Left ventricle myocardium inferior (tissue), 1 donor: ENCODE measurements around the gene EIPR1. TPM values are rescaled to one million over a fixed set of nuclear protein-coding genes. Genes with fewer than 3 reads are reported as not detected.

ENCODE experiments used
- DNase-seq: peaks from one replicate; pipeline ENCODE4 v3.0.0-alpha.2; 2020
- H3K27ac ChIP-seq: fragments of 200-600 bp; replicated peaks from 2 replicates; pipeline ENCODE4 v1.8.0; 2021
- H3K27me3 ChIP-seq: fragments of 200-600 bp; 2 replicates; pipeline ENCODE4 v1.8.0; 2021; ENCODE audit warnings: low read depth
- H3K36me3 ChIP-seq: fragments of 200-600 bp; 2 replicates; pipeline ENCODE4 v1.8.0; 2021
- H3K4me1 ChIP-seq: fragments of 200-600 bp; 2 replicates; pipeline ENCODE4 v1.8.0; 2021
- H3K4me3 ChIP-seq: fragments of 200-600 bp; 2 replicates; pipeline ENCODE4 v1.8.0; 2021; ENCODE audit warnings: mild to moderate bottlenecking, moderate library complexity
- H3K9me3 ChIP-seq: fragments of 200-600 bp; replicated peaks from 2 replicates; pipeline ENCODE4 v1.8.0; 2021
- CTCF ChIP-seq: fragments of 200-600 bp; IDR thresholded peaks from 2 replicates; pipeline ENCODE4 v1.8.0; 2021; ENCODE audit warnings: antibody characterized with exemption, mild to moderate bottlenecking, borderline replicate concordance
- intact Hi-C: fragments of 100-400 bp; cut with micrococcal nuclease; formaldehyde crosslinking; loops from one replicate; pipeline ENCODE4 v1.11.0; 2022
- total RNA-seq: library from RNA; stranded (reverse); fragmentation: NEBNext Ultra II Directional; extraction: Animal tissue kit (Norgen Biotek cat#: 25700); gene quantifications from one replicate; pipeline ENCODE4 v1.2.1, GENCODE V29; 2021
- donor health status: DM: no; HTN: yes; CAD: no; lungs with severe emphysema.

Gene EIPR1
- total RNA-seq, 1 donor from 2014 or later, result 12.2 TPM

DNA sequence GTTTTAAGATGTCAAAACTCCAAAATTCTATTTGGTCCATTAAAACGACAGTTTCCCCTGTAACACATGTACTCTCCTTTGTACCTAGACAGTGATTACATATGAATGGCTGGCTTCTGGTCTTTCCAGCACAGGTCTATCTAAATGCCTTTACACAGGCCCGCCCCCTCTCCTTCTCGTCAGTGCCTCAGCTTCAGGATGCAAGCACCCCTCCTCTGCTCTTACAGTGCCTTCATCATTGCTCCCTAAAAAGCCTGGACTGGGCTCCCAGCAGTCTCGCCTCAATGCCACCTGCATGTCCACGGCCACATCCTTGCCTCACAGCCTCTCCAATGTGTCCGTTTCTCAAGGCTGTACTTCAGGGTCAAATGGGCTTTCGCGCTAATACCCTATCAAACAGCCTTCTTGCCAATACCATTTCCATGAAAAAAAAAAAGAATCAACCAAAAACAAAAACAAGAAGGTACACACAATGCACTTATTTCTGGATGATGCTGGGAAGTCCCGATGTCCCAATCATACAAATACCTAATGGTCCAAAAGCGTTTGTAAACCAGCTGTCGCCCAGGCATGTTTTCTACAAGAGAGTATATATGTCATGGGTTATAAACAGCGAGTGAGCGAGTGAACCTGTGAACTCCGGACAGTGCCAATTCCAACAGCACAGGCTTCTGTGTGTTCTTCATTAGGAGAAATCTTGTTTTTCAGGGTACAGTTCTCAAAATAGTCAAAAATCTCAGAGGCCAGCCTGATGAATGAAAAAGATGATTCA, 77.2 kb downstream of the EIPR1 start:
- Histone ChIP-seq H3K9me3 (no peaks in the 10 kb centered on the region), H3K4me3 (no peak overlapping the region), H3K27ac (no peak overlapping the region), H3K4me1 (peaks cover 8% of the 10 kb centered on the region), H3K36me3 (no peaks in the 10 kb centered on the region), H3K27me3 (no peaks in the 10 kb centered on the region)
- intact Hi-C loops, result no loop called here
- TF ChIP-seq CTCF, result no peak
- DNase-seq, result no peak

DNA sequence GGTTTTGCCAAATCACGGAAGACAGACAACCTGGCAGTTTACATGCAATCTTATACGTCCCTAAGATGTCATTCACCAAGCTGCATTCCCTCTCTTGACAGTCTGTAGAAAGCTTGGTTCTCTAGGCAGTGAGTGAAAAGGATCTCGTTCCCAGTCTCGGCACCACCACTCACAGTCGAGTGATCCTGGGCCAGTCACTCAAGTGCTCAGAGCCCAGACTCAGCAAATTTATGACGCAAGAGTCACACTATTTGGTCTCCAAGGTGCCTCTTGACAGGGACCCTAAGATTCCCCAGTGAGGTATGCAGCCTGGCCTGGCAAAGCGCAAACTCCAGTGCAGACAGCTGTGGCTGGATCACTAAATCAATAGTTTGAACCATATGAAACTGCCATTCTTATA, 77.9 kb downstream of the EIPR1 start:
- Histone ChIP-seq H3K4me1 (peaks cover 8% of the 10 kb centered on the region), H3K27ac (no peak overlapping the region), H3K4me3 (no peak overlapping the region), H3K27me3 (no peaks in the 10 kb centered on the region), H3K9me3 (no peaks in the 10 kb centered on the region), H3K36me3 (no peaks in the 10 kb centered on the region)
- DNase-seq, result no peak
- intact Hi-C loops, result loop anchor here (10.0 kb wide), 1 partner anchor 295 kb away; no protein-coding TSS in a partner anchor
- no peak for TF ChIP-seq CTCF

GRCh38 chr2:3299130-3299529, 78.5 kb downstream of the EIPR1 start:
- Histone ChIP-seq H3K9me3 (no peaks in the 10 kb centered on the region), H3K4me1 (peaks cover 8% of the 10 kb centered on the region), H3K36me3 (no peaks in the 10 kb centered on the region), H3K27ac (no peak overlapping the region), H3K27me3 (no peaks in the 10 kb centered on the region), H3K4me3 (no peak overlapping the region)
- intact Hi-C loops, result loop anchor here (10.0 kb wide), 1 partner anchor 294 kb away; no protein-coding TSS in a partner anchor
- no peak for TF ChIP-seq CTCF
- no peak for DNase-seq

- H3K36me3 ChIP-seq, result no peaks in the 10 kb centered on the region
- H3K27ac ChIP-seq, result no peak overlapping the region
- TF ChIP-seq CTCF, result no peak
- intact Hi-C loops, result loop anchor here (10.0 kb wide), 1 partner anchor 293 kb away; no protein-coding TSS in a partner anchor
- H3K4me1 ChIP-seq, result peaks cover 4% of the 10 kb centered on the region
- DNase-seq, result no peak
- H3K4me3 ChIP-seq, result no peak overlapping the region
- no peaks in the 10 kb centered on the region for H3K27me3 ChIP-seq
- H3K9me3 ChIP-seq, result no peaks in the 10 kb centered on the region
These were observed 79.4 kb downstream of the EIPR1 start for GRCh38 chr2:3298191-3298590.

- Histone ChIP-seq H3K4me1 (no peaks in the 10 kb centered on the region), H3K9me3 (no peaks in the 10 kb centered on the region), H3K36me3 (no peaks in the 10 kb centered on the region), H3K27me3 (no peaks in the 10 kb centered on the region), H3K27ac (no peak overlapping the region), H3K4me3 (no peak overlapping the region)
- intact Hi-C loops, result loop anchor here (10.0 kb wide), 1 partner anchor 293 kb away; no protein-coding TSS in a partner anchor
- no peak for TF ChIP-seq CTCF
- no peak for DNase-seq
These were observed 80.1 kb downstream of the EIPR1 start for GRCh38 chr2:3297523-3297922.
